BE2C (cell line): ENCODE results near the gene LMX1A.

Experiments
- DNase-seq: peaks from one replicate; pipeline ENCODE4 v3.0.0-alpha.2; 2020
- H3K27me3 ChIP-seq: fragments of 250-450 bp; sonication (Bioruptor Pico); 2 replicates; pipeline ENCODE4 v1.5.1; 2020; ENCODE audit warnings: mild to moderate bottlenecking
- H3K36me3 ChIP-seq: fragments of 250-450 bp; sonication (Bioruptor Pico); 2 replicates; pipeline ENCODE4 v1.5.1; 2020; ENCODE audit warnings: mild to moderate bottlenecking
- H3K4me1 ChIP-seq: fragments of 250-450 bp; sonication (Bioruptor Pico); 2 replicates; pipeline ENCODE4 v1.5.1; 2020
- H3K4me3 ChIP-seq: 2 replicates; pipeline ENCODE4 v1.5.1; 2011; ENCODE audit warnings: low read depth, low read length
- H3K9me3 ChIP-seq: fragments of 250-450 bp; sonication (Bioruptor Pico); 2 replicates; pipeline ENCODE4 v1.5.1; 2020
- CTCF ChIP-seq: IDR thresholded peaks from 2 replicates; pipeline ENCODE4 v1.5.1; 2012; ENCODE audit warnings: mild to moderate bottlenecking, low read depth, low read length

Gene LMX1A

GRCh38 chr1:165327538-165327937 lies 29.0 kb downstream of the LMX1A start:
- TF ChIP-seq CTCF = no peak
- DNase-seq = no peak
- Histone ChIP-seq H3K4me1 (no peaks in the 10 kb centered on the region), H3K27me3 (no peaks in the 10 kb centered on the region), H3K36me3 (no peaks in the 10 kb centered on the region), H3K9me3 (no peaks in the 10 kb centered on the region), H3K4me3 (no peak overlapping the region)

GRCh38 chr1:165325460-165326203 lies 30.9 kb downstream of the LMX1A start:
- DNase-seq = no peak
- Histone ChIP-seq H3K4me1 (no peaks in the 10 kb centered on the region), H3K36me3 (no peaks in the 10 kb centered on the region), H3K4me3 (no peak overlapping the region), H3K27me3 (no peaks in the 10 kb centered on the region), H3K9me3 (no peaks in the 10 kb centered on the region)
- no peak for TF ChIP-seq CTCF

- Histone ChIP-seq H3K4me1 (no peaks in the 10 kb centered on the region), H3K27me3 (no peaks in the 10 kb centered on the region), H3K36me3 (no peaks in the 10 kb centered on the region), H3K9me3 (no peaks in the 10 kb centered on the region), H3K4me3 (no peak overlapping the region)
- no peak for DNase-seq
- no peak for TF ChIP-seq CTCF
Observed at GRCh38 chr1:165324050-165324449, 32.5 kb downstream of the LMX1A start.

- TF ChIP-seq CTCF = no peak
- Histone ChIP-seq H3K9me3 (no peaks in the 10 kb centered on the region), H3K27me3 (no peaks in the 10 kb centered on the region; the same call in 1 of the 2 replicates), H3K4me3 (no peak overlapping the region), H3K4me1 (no peaks in the 10 kb centered on the region), H3K36me3 (no peaks in the 10 kb centered on the region)
- DNase-seq = no peak
Observed at GRCh38 chr1:165317612-165318011, 38.9 kb downstream of the LMX1A start.

- no peak overlapping the region for H3K4me3 ChIP-seq
- H3K36me3 ChIP-seq = no peaks in the 10 kb centered on the region
- H3K4me1 ChIP-seq = no peaks in the 10 kb centered on the region
- no peak for TF ChIP-seq CTCF
- no peaks in the 10 kb centered on the region for H3K9me3 ChIP-seq
- no peak for DNase-seq
- H3K27me3 ChIP-seq = no peaks in the 10 kb centered on the region; the same call in 1 of the 2 replicates
Observed at GRCh38 chr1:165316153-165316772, 40.3 kb downstream of the LMX1A start.

- H3K4me3 ChIP-seq = no peak overlapping the region
- no peak for DNase-seq
- H3K4me1 ChIP-seq = no peaks in the 10 kb centered on the region
- no peak for TF ChIP-seq CTCF
- H3K9me3 ChIP-seq = no peaks in the 10 kb centered on the region
- H3K27me3 ChIP-seq = no peaks in the 10 kb centered on the region; the same call in 1 of the 2 replicates
- H3K36me3 ChIP-seq = no peaks in the 10 kb centered on the region
Observed at GRCh38 chr1:165315481-165315880, 41.0 kb downstream of the LMX1A start.
